Retinal pigment epithelial cell (primary cell): ENCODE results near the gene GPR37L1.

Experiments
- DNase-seq: peaks from one replicate; pipeline ENCODE4 v3.0.0-alpha.2; 2010; ENCODE audit warnings: low read depth
- H3K4me3 ChIP-seq: 2 replicates; pipeline ENCODE4 v1.5.1; 2011; ENCODE audit warnings: mild to moderate bottlenecking, low read length, control low read depth, moderate library complexity
- TF ChIP-seq, protein P1 (sequence below): conservative IDR thresholded peaks from 2 replicates; pipeline ENCODE4 v1.5.1; 2011; ENCODE audit warnings: low read depth, low read length, control low read depth, inconsistent platforms

Gene GPR37L1

GRCh38 chr1:202101184-202101583 is 21.5 kb upstream of the GPR37L1 start:
- no peak for DNase-seq
- H3K4me3 ChIP-seq = no peak overlapping the region
- TF ChIP-seq, protein P1, sequence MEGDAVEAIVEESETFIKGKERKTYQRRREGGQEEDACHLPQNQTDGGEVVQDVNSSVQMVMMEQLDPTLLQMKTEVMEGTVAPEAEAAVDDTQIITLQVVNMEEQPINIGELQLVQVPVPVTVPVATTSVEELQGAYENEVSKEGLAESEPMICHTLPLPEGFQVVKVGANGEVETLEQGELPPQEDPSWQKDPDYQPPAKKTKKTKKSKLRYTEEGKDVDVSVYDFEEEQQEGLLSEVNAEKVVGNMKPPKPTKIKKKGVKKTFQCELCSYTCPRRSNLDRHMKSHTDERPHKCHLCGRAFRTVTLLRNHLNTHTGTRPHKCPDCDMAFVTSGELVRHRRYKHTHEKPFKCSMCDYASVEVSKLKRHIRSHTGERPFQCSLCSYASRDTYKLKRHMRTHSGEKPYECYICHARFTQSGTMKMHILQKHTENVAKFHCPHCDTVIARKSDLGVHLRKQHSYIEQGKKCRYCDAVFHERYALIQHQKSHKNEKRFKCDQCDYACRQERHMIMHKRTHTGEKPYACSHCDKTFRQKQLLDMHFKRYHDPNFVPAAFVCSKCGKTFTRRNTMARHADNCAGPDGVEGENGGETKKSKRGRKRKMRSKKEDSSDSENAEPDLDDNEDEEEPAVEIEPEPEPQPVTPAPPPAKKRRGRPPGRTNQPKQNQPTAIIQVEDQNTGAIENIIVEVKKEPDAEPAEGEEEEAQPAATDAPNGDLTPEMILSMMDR = no peak

- DNase-seq = no peak
- TF ChIP-seq, protein P1 = no peak
- H3K4me3 ChIP-seq = no peak overlapping the region
These were observed 18.6 kb upstream of the GPR37L1 start for GRCh38 chr1:202104073-202104472.

DNA sequence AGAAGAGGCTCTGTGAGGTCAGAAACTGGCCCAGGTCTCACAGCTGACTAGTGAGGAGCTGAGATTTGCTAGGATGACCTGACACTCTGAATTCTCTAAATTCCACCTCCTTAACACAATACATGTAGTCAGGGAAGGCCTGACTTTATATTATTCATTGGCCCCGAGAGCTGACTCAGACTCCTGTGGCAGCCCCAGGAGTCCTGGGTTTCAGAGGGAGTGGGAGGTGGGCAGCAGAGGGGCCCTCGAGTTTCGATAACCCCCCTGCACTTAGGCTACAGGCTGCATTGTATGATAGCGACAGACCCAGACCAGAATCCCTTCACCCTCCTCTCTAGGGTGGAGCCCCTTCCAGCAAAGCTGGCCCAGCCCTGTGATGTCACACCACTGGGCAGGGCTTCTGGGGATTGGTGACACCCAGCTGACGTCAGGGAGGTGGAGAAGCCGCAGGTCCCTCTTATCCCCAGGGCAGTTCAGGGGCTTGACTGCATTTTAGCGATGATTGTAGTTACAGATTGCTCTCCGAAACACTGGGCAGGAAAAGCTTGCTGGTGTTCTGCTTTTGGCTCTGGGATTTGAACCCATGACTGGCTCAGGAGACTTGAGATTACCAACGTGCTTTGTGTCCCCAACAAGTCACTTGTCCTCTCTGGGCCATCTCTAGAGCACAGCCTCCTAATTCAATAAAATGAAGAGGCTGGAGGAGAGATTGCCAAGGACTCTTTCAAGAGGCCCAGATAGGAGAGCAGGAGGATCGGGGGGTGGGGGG is 17.0 kb upstream of the GPR37L1 start:
- H3K4me3 ChIP-seq = no peak overlapping the region
- DNase-seq = peak; percentile 56
- TF ChIP-seq, protein P1 = no peak

GRCh38 chr1:202106340-202107254 is 16.1 kb upstream of the GPR37L1 start:
- H3K4me3 ChIP-seq = no peak overlapping the region
- no peak for DNase-seq
- TF ChIP-seq, protein P1 = no peak

- no peak overlapping the region for H3K4me3 ChIP-seq
- no peak for DNase-seq
- TF ChIP-seq, protein P1 = no peak
These were observed 15.4 kb upstream of the GPR37L1 start for GRCh38 chr1:202107321-202107761.

GRCh38 chr1:202107801-202108731 is 14.7 kb upstream of the GPR37L1 start:
- no peak overlapping the region for H3K4me3 ChIP-seq
- no peak for DNase-seq
- TF ChIP-seq, protein P1 = no peak
